GM15510 (cell line): ENCODE results near the gene IQGAP3.

Experiments used
- POLR2A ChIP-seq: IDR thresholded peaks from 3 replicates; pipeline ENCODE4 v1.6.1; 2011; ENCODE audit warnings: borderline replicate concordance; ENCODE audit not compliant: insufficient read length; ENCODE audit errors: extremely low read depth

Gene IQGAP3

GRCh38 chr1:156523801-156524480 is 48.4 kb downstream of the IQGAP3 start:
- TF ChIP-seq POLR2A: no peak

- TF ChIP-seq POLR2A: no peak
These were observed 49.9 kb downstream of the IQGAP3 start for GRCh38 chr1:156522443-156522970.

DNA sequence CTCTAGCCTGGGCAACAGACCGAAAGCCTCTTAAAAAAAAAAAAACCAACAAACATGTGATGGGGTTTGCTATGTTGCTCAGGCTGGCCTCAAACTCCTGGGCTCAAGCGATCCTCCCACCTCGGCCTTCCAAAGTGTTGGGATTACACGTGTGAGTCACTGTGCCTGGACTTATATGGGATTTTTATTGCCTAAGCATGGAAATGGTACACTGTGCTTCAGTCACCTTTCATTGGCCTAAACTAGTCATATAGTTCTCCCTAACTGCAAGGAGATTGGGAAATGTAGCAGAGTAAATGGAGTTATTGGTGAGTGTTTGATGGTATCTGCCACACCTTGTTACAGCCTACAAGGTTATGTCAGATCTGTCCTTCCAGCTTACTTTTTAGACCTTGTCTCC is 54.6 kb downstream of the IQGAP3 start:
- TF ChIP-seq POLR2A: no peak

GRCh38 chr1:156516821-156517220 is 55.5 kb downstream of the IQGAP3 start:
- no peak for TF ChIP-seq POLR2A

DNA sequence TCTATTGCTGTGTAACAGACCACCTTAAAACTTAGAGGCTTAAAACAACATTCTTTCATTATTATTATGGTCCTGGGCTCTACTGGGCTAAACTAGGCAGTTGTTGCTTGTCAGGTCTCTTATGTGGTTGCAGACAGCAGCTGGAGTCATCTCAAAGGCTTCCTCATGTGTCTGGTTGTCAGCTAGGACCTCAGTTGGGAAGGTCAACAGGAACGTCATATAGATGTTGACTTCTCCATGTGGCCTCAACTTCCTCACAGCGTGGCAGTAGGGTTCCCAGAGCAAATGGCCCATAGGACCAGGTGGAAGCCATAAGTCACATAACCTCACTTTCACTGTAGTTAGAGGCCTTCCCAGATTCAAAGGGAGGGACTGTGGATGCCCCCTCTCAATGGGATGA is 56.4 kb downstream of the IQGAP3 start:
- TF ChIP-seq POLR2A: no peak

GRCh38 chr1:156513185-156513584 is 59.2 kb downstream of the IQGAP3 start:
- no peak for TF ChIP-seq POLR2A

GRCh38 chr1:156511644-156512043 is 60.7 kb downstream of the IQGAP3 start:
- TF ChIP-seq POLR2A: no peak

GRCh38 chr1:156510709-156511108 is 61.7 kb downstream of the IQGAP3 start:
- TF ChIP-seq POLR2A: no peak

DNA sequence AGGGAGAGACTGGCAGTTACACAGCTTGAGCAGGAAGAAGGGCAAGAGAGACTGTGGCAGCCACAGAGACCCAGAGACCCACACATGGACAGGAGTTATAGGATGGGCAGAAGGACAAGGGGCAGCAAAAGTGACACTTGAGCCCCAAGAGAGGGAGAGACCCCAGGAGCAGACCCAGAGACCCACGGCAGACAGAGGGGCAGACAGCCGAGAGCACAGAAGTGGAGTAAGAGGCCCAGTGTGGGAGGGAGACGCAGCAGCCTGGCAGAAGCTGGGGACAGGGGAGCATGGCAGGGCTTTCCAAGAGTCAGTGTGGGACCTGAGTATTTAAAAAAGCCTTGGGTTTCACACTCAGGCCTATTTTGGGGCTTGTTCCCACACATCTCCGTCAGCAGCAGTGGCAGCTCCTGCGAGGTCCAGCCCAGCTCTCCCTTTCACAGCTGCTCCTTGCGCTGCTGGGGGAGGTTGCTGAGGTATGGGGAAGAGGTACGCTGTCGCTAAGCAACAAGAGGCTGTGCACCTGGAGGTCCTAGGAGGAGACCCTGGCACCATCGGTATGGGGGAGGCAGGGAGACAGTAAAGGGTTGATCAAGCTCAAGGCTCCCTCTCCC is 62.8 kb downstream of the IQGAP3 start:
- no peak for TF ChIP-seq POLR2A

DNA sequence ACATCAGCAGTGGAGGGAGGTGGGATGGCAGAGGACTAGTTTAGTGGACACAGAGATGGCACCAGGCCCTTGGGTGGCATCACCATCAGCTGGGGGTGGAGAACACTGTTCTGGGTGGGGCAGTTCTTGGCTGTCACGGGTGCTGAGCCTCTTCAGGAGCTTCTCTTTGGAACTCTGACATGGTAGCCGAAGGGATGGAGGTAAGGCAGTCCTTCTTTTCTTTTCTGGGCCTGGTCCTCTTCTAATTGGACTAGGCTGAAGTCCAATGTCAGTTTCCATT is 63.5 kb downstream of the IQGAP3 start:
- TF ChIP-seq POLR2A: no peak

DNA sequence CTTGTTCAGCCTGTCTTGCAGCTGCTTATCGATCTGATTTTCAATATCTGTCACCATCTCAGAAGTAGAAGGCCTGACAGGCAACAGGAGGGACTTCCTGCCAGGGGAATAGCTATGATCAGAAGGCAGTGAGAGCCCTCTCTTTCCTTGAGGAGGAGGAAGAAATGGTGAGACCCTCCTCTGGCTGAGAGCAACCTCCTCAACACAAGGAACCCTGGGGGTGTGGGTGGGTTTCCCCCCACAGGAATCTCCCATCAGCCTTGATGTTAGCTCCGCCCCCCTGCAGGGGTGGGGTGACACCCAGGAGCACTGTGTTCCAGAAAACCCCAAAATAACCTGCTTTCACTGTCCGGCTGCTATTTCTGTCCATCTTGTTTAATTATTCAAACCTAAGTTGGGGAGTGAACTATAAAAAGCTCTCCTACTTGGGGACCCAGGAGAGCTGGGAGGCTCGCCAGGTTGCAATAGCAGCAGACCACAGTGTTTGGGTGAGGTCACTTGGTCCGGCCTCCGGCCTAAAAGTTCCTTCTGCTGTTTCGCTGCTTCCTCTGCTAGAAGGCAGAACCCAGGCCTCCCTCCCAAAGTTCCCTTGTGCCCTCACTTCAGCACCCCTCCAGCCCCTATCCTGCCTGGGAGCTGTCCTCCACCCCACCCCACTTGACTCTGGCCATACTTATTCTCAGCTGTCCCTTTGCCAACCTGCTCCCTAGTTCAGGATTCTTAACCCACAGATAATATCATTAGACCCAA is 64.0 kb downstream of the IQGAP3 start:
- peak; percentile 40 for TF ChIP-seq POLR2A

DNA sequence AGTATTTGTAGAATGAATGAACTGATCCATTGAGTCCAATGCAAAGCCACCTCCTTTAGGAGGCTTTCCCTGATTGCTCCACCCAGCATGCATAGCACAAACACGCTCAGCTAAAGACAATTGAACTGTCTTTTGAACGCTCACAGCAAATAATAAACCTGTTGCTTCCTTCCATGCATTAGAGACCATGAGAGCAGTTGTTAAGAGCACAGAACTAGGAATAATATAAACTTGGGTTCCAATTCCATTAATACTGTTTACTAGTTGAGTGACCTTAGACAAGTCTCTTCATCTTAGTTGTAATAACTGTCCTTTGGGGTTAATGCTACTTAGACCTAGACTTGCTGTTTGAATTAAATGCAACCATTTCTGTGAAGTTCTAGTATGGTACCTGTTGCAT is 65.9 kb downstream of the IQGAP3 start:
- no peak for TF ChIP-seq POLR2A

DNA sequence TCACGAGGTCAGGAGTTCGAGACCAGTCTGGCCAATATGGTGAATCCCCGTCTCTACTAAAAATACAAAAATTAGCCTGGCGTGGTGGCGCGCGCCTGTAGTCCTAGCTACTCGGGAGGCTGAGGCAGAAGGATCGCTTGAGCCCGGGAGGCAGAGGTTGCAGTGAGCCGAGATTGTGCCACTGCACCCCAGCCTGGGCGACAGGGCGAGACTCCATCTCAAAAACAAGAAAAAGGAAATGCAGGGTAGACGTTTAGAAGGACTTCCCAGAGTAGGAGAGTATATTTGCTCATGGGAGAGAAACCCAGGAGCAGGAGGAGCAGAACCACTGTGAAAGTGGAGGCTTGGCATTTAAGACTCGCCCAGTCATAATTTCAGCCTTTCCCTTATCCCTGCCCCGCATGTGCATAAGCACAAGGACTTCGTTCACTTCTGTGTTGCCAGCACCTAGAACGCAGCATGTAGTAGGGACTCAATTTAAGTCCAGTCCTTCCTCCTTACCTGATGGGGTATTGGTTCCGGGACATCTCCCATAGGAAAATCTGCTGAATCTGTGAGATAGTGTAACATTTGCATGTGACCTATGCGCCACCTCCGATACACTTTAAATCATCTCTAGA is 66.6 kb downstream of the IQGAP3 start:
- no peak for TF ChIP-seq POLR2A

DNA sequence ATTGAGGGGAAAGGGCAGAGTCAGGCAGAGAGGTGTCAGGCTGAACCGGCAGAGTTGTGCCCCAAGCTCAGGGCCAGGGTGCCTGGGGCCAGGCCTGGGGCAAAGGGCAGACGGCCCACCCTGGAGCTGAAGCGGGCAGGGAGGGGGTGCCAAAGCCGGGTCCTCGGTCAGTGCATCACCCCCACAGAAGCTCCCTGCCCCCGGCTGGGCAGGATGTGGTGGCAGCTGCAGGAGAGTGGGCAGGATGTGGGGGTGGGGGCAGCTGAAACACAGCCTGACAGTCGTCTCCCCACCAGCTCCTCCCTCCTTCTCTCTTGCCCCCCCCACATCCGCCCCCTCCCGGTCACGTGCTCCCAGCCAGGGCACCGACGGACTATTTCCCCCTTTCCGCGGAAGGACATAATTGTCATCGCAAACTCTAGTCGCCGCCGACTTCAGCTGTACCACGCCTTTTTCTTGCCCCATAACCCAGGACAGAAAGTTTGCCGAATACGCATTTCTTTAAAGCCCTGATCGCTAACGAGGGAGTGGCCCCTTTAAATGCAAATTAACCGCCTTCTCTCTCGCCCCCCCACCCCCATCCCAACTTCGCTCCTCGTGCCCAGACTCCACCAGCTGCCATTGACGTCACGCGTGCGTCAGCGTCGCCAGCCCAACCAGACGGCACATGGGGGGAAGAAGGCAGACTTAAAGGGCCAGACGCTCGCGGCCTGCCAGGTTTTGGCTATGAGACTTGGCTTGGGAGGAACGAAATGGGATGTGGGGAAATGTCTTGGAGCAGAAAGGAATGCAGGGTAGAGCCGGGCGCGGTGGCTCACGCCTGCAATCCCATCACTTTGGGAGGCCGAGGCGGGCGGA is 67.3 kb downstream of the IQGAP3 start:
- peak; percentile 66 for TF ChIP-seq POLR2A
